Fibroblast of villous mesenchyme (primary cell): Measurements from ENCODE around the gene ANKHD1. TPM values are rescaled to one million over a fixed set of nuclear protein-coding genes. Genes with fewer than 3 reads are reported as not detected.

Experiments used
- DNase-seq: peaks from one replicate; pipeline ENCODE4 v3.0.0-alpha.2; 2010; ENCODE audit warnings: low read depth
- H3K4me3 ChIP-seq: 2 replicates; pipeline ENCODE4 v1.5.1; 2011; ENCODE audit warnings: low read depth, mild to moderate bottlenecking, low read length
- CTCF ChIP-seq: IDR thresholded peaks from 2 replicates; pipeline ENCODE4 v1.5.1; 2012; ENCODE audit warnings: low read depth, mild to moderate bottlenecking, low read length; ENCODE audit not compliant: insufficient read depth
- total RNA-seq: library from RNA; depleted of rRNA; stranded (reverse); fragments of >200 nt; gene quantifications from 2 replicates; pipeline ENCODE4 v1.2.3, GENCODE V29; 2012

The ANKHD1 gene
- total RNA-seq, 1 donor = 64.8 TPM

- no peak within 1 kb of the TSS for H3K4me3 ChIP-seq
- TF ChIP-seq CTCF = no peak
- no peak for DNase-seq
Measured at GRCh38 chr5:140360101-140360500, 41.5 kb upstream of the ANKHD1 start, which contains the start of gene SLC4A9. Gene SLC4A9, plus strand, starts transcription at chr5:140360194. Its CDS starts 43 bp downstream, at chr5:140360237.

- H3K4me3 ChIP-seq = no peak overlapping the region
- no peak for DNase-seq
Measured at GRCh38 chr5:140360681-140361479, 40.8 kb upstream of the ANKHD1 start.

GRCh38 chr5:140361901-140362300, 39.7 kb upstream of the ANKHD1 start:
- TF ChIP-seq CTCF = no peak
- no peak for DNase-seq
- no peak overlapping the region for H3K4me3 ChIP-seq

More at GRCh38 chr5:140360681-140361479, 40.8 kb upstream of the ANKHD1 start:
- TF ChIP-seq CTCF = no peak

- no peak for DNase-seq
- no peak overlapping the region for H3K4me3 ChIP-seq
- TF ChIP-seq CTCF = no peak
Measured at GRCh38 chr5:140362311-140362710, 39.3 kb upstream of the ANKHD1 start.

GRCh38 chr5:140362875-140363630, 38.6 kb upstream of the ANKHD1 start:
- DNase-seq = peak; percentile 44
- H3K4me3 ChIP-seq = peak overlapping the region; percentile 44
- TF ChIP-seq CTCF = peak; percentile 89

GRCh38 chr5:140363631-140364471, 37.8 kb upstream of the ANKHD1 start:
- peak overlapping the region; percentile 44 for H3K4me3 ChIP-seq
- DNase-seq = no peak
- no peak for TF ChIP-seq CTCF
